Testis (tissue), 2 donors: ENCODE results near the gene DPH2.

Experiments used
- POLR2A ChIP-seq: fragments of 450-650 bp; IDR thresholded peaks from one replicate; pipeline ENCODE4 v1.6.1; 2017; ENCODE audit warnings: antibody characterized with exemption, mild to moderate bottlenecking, moderate library complexity
- TF ChIP-seq, protein P1 (sequence below), 3 experiments: fragments of 450-650 bp in 2 of 3; fragments of 200-600 bp in 1 of 3; sonication (generic) in 1 of 3; IDR thresholded peaks; one replicate each; pipeline ENCODE4 v1.5.1; 2016 to 2019; ENCODE audit warnings: antibody characterized with exemption in 3 of 3, mild to moderate bottlenecking in 2 of 3, moderate library complexity in 1 of 3

DNA sequence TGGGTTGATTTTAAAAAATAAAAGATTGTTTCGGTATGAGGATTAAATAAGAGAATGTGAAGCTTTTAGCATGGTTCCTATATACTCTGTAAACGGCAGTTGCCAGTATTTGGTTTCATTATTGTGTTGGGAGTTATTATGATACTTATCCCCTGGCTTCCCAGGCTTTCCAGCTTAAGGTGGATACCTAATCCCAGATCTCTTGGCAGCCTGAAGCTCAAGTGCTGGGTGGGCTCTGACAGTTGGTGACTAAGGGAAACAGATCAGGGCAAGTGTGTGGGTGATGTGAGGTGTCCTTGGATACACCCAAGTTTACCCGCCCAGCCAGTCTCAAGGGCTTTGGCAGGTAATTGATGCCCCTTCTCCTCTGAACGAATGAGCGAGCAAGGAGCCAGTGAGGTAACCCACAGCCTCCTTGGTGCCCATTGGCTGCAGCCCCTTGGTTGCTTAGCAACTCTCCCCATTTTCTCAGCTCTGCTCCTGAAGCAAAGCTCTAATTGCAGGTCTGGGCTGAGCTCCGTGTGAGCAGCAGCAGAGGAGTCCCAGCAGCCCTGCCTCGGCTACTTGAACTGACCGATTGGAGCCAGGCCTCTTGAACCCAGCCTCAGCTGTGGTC, 17.0 kb upstream of the DPH2 start:
- TF ChIP-seq, protein P1, sequence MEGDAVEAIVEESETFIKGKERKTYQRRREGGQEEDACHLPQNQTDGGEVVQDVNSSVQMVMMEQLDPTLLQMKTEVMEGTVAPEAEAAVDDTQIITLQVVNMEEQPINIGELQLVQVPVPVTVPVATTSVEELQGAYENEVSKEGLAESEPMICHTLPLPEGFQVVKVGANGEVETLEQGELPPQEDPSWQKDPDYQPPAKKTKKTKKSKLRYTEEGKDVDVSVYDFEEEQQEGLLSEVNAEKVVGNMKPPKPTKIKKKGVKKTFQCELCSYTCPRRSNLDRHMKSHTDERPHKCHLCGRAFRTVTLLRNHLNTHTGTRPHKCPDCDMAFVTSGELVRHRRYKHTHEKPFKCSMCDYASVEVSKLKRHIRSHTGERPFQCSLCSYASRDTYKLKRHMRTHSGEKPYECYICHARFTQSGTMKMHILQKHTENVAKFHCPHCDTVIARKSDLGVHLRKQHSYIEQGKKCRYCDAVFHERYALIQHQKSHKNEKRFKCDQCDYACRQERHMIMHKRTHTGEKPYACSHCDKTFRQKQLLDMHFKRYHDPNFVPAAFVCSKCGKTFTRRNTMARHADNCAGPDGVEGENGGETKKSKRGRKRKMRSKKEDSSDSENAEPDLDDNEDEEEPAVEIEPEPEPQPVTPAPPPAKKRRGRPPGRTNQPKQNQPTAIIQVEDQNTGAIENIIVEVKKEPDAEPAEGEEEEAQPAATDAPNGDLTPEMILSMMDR (IDR thresholded peaks at IDR 0.05), result no peak
- no peak for TF ChIP-seq POLR2A
